OCI-LY7 (cell line): ENCODE data around the gene DUOX1.

Experiments used
- EZH2phosphoT487 ChIP-seq: fragments of 200-600 bp; sonication (generic); IDR thresholded peaks from 2 replicates; pipeline ENCODE4 v1.6.1; 2018; ENCODE audit warnings: low read depth, borderline replicate concordance, mild to moderate bottlenecking, mixed run types, antibody characterized with exemption, low read length, moderate library complexity, mixed read lengths
- TF ChIP-seq, protein P1 (sequence below): fragments of 200-600 bp; sonication (generic); conservative IDR thresholded peaks from 2 replicates; pipeline ENCODE4 v1.5.1; 2014; ENCODE audit warnings: mild to moderate bottlenecking, antibody characterized with exemption, low read length, moderate library complexity, mixed read lengths

DNA sequence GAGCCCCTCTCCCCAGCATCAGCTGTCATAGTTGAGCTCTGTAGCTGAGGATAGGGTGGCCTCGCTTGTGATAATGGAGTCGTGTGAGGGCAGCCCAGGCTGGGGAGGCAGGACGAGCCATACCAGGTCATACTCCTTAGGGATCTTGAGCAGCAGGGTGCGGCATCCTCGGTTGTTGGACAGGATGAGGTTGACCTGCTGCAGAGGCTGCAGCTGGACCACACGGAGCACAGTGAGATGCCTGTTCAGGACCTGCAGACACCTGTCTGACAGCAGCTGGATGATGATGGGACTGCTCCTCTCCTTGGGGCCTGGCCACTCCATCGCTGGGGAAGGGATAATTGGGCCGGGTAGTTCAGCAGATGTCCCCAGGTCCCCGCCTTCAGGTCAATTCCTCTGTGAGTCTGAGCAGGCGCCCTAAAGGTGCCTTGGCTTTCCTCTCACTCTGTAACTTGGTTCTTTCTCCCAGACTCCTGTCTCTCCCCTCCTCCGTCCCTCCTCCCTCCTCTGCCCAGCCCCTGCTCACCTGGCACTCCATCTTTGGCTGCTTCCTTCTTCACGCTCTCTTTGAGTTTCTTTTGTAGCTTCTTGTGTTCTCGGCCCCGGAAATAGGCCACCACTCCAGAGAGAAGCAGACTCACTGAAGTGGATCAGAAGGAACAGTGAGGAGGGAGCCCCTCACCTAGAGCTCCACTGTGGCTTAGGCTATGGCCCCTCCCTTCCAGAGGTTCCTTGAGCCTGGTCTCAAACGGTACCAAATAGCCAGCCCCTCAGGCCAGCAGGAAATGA is 23.6 kb upstream of the DUOX1 start:
- TF ChIP-seq, protein P1, sequence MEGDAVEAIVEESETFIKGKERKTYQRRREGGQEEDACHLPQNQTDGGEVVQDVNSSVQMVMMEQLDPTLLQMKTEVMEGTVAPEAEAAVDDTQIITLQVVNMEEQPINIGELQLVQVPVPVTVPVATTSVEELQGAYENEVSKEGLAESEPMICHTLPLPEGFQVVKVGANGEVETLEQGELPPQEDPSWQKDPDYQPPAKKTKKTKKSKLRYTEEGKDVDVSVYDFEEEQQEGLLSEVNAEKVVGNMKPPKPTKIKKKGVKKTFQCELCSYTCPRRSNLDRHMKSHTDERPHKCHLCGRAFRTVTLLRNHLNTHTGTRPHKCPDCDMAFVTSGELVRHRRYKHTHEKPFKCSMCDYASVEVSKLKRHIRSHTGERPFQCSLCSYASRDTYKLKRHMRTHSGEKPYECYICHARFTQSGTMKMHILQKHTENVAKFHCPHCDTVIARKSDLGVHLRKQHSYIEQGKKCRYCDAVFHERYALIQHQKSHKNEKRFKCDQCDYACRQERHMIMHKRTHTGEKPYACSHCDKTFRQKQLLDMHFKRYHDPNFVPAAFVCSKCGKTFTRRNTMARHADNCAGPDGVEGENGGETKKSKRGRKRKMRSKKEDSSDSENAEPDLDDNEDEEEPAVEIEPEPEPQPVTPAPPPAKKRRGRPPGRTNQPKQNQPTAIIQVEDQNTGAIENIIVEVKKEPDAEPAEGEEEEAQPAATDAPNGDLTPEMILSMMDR: no peak
- no peak for TF ChIP-seq EZH2phosphoT487
